Thoracic aorta (tissue), 2 donors: ENCODE measurements around the gene PHETA1. TPM values are rescaled to one million over a fixed set of nuclear protein-coding genes. Genes with fewer than 3 reads are reported as not detected.
"Not testable (repeated sequence)": the region's sequence is repeated elsewhere in the genome, so short reads cannot be mapped to it uniquely, and the experiment has no call there.

ENCODE experiments used
- ATAC-seq: fragments of 150-250 bp; one replicate; pipeline ENCODE4 v1.8.0; 2017; ENCODE audit warnings: low read depth; ENCODE audit not compliant: insufficient number of reproducible peaks, low FRiP score
- DNase-seq: peaks from one replicate; pipeline ENCODE4 v3.0.0-alpha.2; 2020; ENCODE audit warnings: low spot score
- H3K27ac ChIP-seq, 2 donors: fragments of 200-600 bp; sonication (generic); 1 replicate in 1 of 2; 2 replicates in 1 of 2; pipeline ENCODE4 v1.5.1; 2016; ENCODE audit warnings: mild to moderate bottlenecking in 2 of 2, moderate library complexity in 2 of 2
- H3K27me3 ChIP-seq: fragments of 200-600 bp; sonication (generic); replicated peaks from 2 replicates; pipeline ENCODE4 v1.6.0; 2016; ENCODE audit warnings: mild to moderate bottlenecking; ENCODE audit not compliant: insufficient read depth
- H3K36me3 ChIP-seq: fragments of 200-600 bp; sonication (generic); one replicate; pipeline ENCODE4 v1.5.1; 2016
- H3K4me1 ChIP-seq, 2 donors: fragments of 200-600 bp; sonication (generic); 1 replicate in 1 of 2; 2 replicates in 1 of 2; pipeline versions ENCODE4 v1.5.1 to v1.6.0; 2016; ENCODE audit warnings: low read depth in 2 of 2, mild to moderate bottlenecking in 1 of 2; ENCODE audit not compliant: control insufficient read depth in 1 of 2
- H3K4me3 ChIP-seq: fragments of 200-600 bp; sonication (generic); 2 replicates; pipeline ENCODE4 v1.5.1; 2016; ENCODE audit warnings: mild to moderate bottlenecking
- H3K9me3 ChIP-seq: fragments of 200-600 bp; sonication (generic); 2 replicates; pipeline ENCODE4 v1.5.1; 2016
- CTCF ChIP-seq: fragments of 200-600 bp; sonication (generic); IDR thresholded peaks from one replicate; pipeline ENCODE4 v1.5.1; 2019; ENCODE audit warnings: antibody characterized with exemption
- total RNA-seq, 2 donors: library from RNA; depleted of rRNA; stranded (reverse); fragments of >200 nt; gene quantifications; one replicate each; pipeline versions ENCODE4 v1.1.0 to v1.2.3, GENCODE V29; 2016

The PHETA1 gene
- total RNA-seq, 2 donors from 2014 or later, result 12.6 to 14.7 TPM

GRCh38 chr12:111337371-111337770, 31.5 kb downstream of the PHETA1 start:
- Histone ChIP-seq H3K36me3 (no peaks in the 10 kb centered on the region), H3K4me1 (no peaks in the 10 kb centered on the region), H3K9me3 (no peaks in the 10 kb centered on the region), H3K27me3 (no peaks in the 10 kb centered on the region), H3K27ac (no peak overlapping the region), H3K4me3 (no peak overlapping the region)
- no peak for TF ChIP-seq CTCF
- DNase-seq (no peak), ATAC-seq (no peak)

GRCh38 chr12:111336411-111336810, 32.5 kb downstream of the PHETA1 start:
- not testable (repeated sequence) for H3K27ac ChIP-seq, DNase-seq, H3K36me3 ChIP-seq, H3K27me3 ChIP-seq, H3K4me1 ChIP-seq, ATAC-seq, H3K4me3 ChIP-seq, H3K9me3 ChIP-seq

GRCh38 chr12:111335811-111336210, 33.1 kb downstream of the PHETA1 start:
- TF ChIP-seq CTCF, result no peak
- ATAC-seq (no peak), DNase-seq (no peak)

GRCh38 chr12:111335301-111335700, 33.6 kb downstream of the PHETA1 start:
- H3K4me1 ChIP-seq, H3K27ac ChIP-seq, H3K4me3 ChIP-seq, H3K9me3 ChIP-seq, H3K36me3 ChIP-seq, ATAC-seq, DNase-seq, H3K27me3 ChIP-seq: not testable (repeated sequence)

More at GRCh38 chr12:111335811-111336210, 33.1 kb downstream of the PHETA1 start:
- Histone ChIP-seq H3K27me3 (no peaks in the 10 kb centered on the region), H3K4me3 (no peak overlapping the region), H3K4me1 (no peaks in the 10 kb centered on the region), H3K36me3 (no peaks in the 10 kb centered on the region), H3K9me3 (no peaks in the 10 kb centered on the region), H3K27ac (no peak overlapping the region)

GRCh38 chr12:111334393-111334915, 34.4 kb downstream of the PHETA1 start:
- no peak overlapping the region for H3K27ac ChIP-seq
- no peaks in the 10 kb centered on the region for H3K36me3 ChIP-seq
- H3K4me1 ChIP-seq, result no peaks in the 10 kb centered on the region
- no peak for DNase-seq
- ATAC-seq, result no peak
- H3K27me3 ChIP-seq, result no peaks in the 10 kb centered on the region
- no peak for TF ChIP-seq CTCF
- no peaks in the 10 kb centered on the region for H3K9me3 ChIP-seq
- H3K4me3 ChIP-seq, result no peak overlapping the region

- no peaks in the 10 kb centered on the region for H3K27me3 ChIP-seq
- H3K36me3 ChIP-seq, result no peaks in the 10 kb centered on the region
- no peaks in the 10 kb centered on the region for H3K4me1 ChIP-seq
- no peak overlapping the region for H3K27ac ChIP-seq
- H3K4me3 ChIP-seq, result no peak overlapping the region
- no peak for DNase-seq
- TF ChIP-seq CTCF, result peak; percentile 33
- no peaks in the 10 kb centered on the region for H3K9me3 ChIP-seq
- ATAC-seq, result no peak
Observed at GRCh38 chr12:111330800-111331752, 37.8 kb downstream of the PHETA1 start.
